ENCODE data around the gene RNF144B.

RNF144B gene

DNA sequence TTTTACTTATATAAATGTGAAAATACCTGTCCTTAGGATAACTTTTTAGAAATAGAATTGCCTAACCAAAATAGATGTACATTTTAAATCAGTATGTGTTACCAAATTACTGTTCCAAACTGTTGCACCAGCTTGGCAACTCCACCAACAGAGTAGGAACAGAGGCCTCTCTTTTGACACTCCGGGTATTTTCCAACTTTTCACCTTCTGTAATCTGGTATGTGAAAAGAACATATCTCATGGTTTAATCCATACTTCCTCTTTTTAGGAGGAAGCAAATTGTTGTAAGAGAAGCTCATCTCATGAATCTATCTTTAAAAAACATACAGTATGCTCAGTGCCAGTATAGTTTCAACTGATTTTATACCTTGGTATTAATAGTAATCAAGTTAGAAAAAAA, 24.9 kb downstream of the RNF144B start:
- DNase-seq (ENCODE audit: low spot score), result no peak
- TF ChIP-seq, protein P1, sequence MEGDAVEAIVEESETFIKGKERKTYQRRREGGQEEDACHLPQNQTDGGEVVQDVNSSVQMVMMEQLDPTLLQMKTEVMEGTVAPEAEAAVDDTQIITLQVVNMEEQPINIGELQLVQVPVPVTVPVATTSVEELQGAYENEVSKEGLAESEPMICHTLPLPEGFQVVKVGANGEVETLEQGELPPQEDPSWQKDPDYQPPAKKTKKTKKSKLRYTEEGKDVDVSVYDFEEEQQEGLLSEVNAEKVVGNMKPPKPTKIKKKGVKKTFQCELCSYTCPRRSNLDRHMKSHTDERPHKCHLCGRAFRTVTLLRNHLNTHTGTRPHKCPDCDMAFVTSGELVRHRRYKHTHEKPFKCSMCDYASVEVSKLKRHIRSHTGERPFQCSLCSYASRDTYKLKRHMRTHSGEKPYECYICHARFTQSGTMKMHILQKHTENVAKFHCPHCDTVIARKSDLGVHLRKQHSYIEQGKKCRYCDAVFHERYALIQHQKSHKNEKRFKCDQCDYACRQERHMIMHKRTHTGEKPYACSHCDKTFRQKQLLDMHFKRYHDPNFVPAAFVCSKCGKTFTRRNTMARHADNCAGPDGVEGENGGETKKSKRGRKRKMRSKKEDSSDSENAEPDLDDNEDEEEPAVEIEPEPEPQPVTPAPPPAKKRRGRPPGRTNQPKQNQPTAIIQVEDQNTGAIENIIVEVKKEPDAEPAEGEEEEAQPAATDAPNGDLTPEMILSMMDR (IDR thresholded peaks at IDR 0.05; ENCODE audit: extremely low read depth, missing control alignments), result no peak

DNA sequence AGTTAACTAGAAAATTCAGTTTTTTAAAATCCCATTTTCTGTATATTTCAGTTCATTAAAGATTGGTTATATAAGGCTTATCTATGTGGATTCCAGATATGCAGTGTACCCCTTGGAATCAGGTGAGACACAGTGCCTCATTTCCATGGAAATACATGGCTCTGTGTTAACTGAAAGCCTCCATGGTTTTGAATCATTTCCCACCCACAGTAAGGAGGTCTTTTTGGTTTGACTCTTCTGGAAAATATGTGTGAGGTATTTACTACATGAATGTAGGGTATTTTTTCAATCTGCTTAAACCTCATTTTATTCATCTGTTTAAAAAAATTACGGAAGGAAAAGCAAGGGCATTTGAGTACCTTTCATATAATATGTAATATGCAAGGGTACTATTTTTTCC, 25.5 kb downstream of the RNF144B start:
- no peak for DNase-seq (ENCODE audit: low spot score)
- TF ChIP-seq, protein P1 (IDR thresholded peaks at IDR 0.05; ENCODE audit: extremely low read depth, missing control alignments), result no peak

- TF ChIP-seq, protein P1 (IDR thresholded peaks at IDR 0.05; ENCODE audit: extremely low read depth, missing control alignments), result no peak
Observed at GRCh38 chr6:18413381-18413780, 26.2 kb downstream of the RNF144B start.

DNA sequence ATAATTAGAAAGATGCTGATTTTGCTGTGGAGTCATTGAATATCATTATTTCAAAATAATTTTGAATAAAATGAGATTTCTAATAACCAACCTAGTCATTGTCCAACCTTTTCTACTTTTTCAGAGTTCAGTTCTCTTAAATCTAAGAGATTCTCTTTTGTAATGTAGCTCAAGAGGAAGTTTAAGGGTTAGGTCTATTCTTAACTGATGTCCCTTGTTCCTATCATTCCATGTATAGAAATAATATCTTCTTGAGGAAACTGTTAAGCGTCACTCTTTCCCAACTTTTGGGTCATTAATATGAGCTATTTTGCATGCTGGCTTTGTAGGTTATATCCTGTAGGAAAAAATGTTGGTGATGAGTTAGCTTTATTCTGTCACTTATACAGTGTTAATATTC, 27.0 kb downstream of the RNF144B start:
- DNase-seq (ENCODE audit: low spot score), result no peak
- TF ChIP-seq, protein P1 (IDR thresholded peaks at IDR 0.05; ENCODE audit: extremely low read depth, missing control alignments), result no peak

More at GRCh38 chr6:18413381-18413780, 26.2 kb downstream of the RNF144B start:
- no peak for DNase-seq (ENCODE audit: low spot score)

DNA sequence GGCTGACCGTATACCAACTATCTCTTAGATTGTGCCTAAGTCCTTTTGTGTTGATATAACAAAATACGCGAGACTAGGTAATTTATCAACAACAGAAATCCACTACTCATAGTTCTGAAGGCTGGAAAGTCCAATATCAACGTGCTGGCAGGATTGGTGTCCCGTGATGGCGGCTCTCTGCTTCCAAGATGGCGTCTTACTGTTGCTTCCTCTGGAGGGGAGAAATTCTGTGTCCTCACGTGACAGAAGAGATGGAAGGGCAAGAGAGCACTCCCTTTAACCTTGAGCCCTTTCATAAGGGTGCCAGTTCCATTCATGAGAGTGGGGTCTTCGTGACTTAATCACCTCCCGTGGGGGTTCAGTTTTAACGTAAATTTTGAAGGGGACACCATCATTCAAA, 28.1 kb downstream of the RNF144B start:
- no peak for DNase-seq (ENCODE audit: low spot score)
- TF ChIP-seq, protein P1 (IDR thresholded peaks at IDR 0.05; ENCODE audit: extremely low read depth, missing control alignments), result no peak

- TF ChIP-seq, protein P1 (IDR thresholded peaks at IDR 0.05; ENCODE audit: extremely low read depth, missing control alignments), result no peak
- no peak for DNase-seq (ENCODE audit: low spot score)
Observed at GRCh38 chr6:18415671-18416340, 28.7 kb downstream of the RNF144B start.

- no peak for DNase-seq (ENCODE audit: low spot score)
- TF ChIP-seq, protein P1 (IDR thresholded peaks at IDR 0.05; ENCODE audit: extremely low read depth, missing control alignments), result no peak
Observed at GRCh38 chr6:18416341-18416679, 29.2 kb downstream of the RNF144B start.

Data from GM20000 (cell line).